ENCODE results near the gene SLC28A3.

SLC28A3 gene

DNA sequence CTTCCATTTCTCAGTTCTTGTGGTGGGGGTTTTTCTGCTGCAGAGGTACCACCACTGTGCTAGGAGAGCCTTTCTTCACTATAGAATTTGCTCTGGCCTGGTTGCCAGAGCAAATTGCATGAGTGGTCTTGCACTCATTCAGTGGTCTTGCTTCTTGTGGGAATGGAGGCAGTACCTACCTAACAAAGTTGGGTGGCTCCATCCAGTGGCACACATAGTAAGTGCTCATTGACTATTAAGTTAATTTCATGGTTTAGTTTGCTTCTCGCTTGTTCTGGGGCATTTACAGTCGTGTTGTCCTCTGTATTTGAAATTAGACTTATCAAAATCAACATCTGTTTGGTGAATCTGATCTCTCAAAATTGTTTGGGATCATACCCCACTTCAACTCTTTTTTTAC, 23.0 kb downstream of the SLC28A3 start:
- TF ChIP-seq FOXP2 (optimal IDR thresholded peaks at IDR 0.05; ENCODE audit: borderline replicate concordance, extremely low read depth, extremely low read length, insufficient read depth) (no peak), SIN3A (IDR thresholded peaks at IDR 0.05; ENCODE audit: borderline replicate concordance, insufficient read depth, low read length) (no peak), TAF1 (IDR thresholded peaks at IDR 0.05; ENCODE audit: borderline replicate concordance, insufficient read depth, low read length) (no peak), POLR2AphosphoS5 (IDR thresholded peaks at IDR 0.05; ENCODE audit: low read depth, low read length) (no peak)
- TF ChIP-seq, protein P1, sequence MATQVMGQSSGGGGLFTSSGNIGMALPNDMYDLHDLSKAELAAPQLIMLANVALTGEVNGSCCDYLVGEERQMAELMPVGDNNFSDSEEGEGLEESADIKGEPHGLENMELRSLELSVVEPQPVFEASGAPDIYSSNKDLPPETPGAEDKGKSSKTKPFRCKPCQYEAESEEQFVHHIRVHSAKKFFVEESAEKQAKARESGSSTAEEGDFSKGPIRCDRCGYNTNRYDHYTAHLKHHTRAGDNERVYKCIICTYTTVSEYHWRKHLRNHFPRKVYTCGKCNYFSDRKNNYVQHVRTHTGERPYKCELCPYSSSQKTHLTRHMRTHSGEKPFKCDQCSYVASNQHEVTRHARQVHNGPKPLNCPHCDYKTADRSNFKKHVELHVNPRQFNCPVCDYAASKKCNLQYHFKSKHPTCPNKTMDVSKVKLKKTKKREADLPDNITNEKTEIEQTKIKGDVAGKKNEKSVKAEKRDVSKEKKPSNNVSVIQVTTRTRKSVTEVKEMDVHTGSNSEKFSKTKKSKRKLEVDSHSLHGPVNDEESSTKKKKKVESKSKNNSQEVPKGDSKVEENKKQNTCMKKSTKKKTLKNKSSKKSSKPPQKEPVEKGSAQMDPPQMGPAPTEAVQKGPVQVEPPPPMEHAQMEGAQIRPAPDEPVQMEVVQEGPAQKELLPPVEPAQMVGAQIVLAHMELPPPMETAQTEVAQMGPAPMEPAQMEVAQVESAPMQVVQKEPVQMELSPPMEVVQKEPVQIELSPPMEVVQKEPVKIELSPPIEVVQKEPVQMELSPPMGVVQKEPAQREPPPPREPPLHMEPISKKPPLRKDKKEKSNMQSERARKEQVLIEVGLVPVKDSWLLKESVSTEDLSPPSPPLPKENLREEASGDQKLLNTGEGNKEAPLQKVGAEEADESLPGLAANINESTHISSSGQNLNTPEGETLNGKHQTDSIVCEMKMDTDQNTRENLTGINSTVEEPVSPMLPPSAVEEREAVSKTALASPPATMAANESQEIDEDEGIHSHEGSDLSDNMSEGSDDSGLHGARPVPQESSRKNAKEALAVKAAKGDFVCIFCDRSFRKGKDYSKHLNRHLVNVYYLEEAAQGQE (IDR thresholded peaks at IDR 0.05; ENCODE audit: insufficient read depth in 1 of 2, low read depth in 2 of 2, low read length in 2 of 2): no peak

DNA sequence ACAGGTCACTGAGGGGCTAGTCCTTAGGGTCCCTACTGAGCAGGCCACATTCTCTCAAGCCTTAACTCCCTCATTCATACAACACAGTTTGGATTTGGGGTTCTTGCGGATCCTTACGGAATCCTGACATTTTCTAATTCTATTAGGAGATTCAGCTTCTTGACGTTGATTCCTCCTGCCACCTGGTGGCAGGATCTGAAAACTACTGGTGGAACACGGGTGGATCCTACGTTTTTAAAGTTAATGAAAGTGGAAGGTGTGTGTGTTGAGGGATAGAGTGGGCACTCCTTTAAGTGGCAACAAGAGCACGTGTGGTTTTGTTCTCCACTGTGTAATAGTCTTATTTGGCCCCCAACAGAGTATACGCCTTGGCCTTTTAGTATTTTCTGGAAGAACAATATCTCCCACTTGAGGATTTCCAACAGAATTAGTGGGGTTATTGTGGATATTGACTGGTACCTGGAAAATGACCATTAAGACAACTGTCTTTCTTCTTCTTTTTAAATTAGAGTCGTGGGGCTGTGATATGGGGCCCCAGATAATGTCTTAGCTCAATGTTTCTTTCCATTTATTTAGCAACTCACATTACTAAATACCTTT, 25.2 kb downstream of the SLC28A3 start:
- no peak for TF ChIP-seq FOXP2 (optimal IDR thresholded peaks at IDR 0.05; ENCODE audit: borderline replicate concordance, extremely low read depth, extremely low read length, insufficient read depth)
- TF ChIP-seq TAF1 (IDR thresholded peaks at IDR 0.05; ENCODE audit: borderline replicate concordance, insufficient read depth, low read length): no peak
- TF ChIP-seq SIN3A (IDR thresholded peaks at IDR 0.05; ENCODE audit: borderline replicate concordance, insufficient read depth, low read length): no peak
- no peak for TF ChIP-seq POLR2AphosphoS5 (IDR thresholded peaks at IDR 0.05; ENCODE audit: low read depth, low read length)

DNA sequence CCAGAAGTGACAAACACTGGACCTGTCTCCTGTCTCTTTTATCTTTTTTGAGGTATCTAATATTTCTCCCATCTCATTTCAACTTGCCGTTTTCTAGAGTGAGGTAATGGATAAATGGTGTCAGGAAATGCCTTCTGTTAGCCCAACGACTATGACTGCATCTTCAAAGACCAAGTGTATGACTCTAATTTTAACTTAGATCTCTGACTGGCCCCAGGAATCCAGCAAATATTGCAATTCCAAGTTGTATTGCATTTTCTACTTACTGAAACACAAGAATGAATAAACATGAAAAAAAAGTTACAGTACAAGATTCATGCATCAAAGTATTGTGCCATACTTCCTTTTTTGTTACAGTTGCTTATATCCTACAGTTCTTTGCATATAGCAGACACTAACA, 26.3 kb downstream of the SLC28A3 start:
- no peak for TF ChIP-seq FOXP2 (optimal IDR thresholded peaks at IDR 0.05; ENCODE audit: borderline replicate concordance, extremely low read depth, extremely low read length, insufficient read depth)
- no peak for TF ChIP-seq SIN3A (IDR thresholded peaks at IDR 0.05; ENCODE audit: borderline replicate concordance, insufficient read depth, low read length)
- TF ChIP-seq, protein P1 (IDR thresholded peaks at IDR 0.05; ENCODE audit: insufficient read depth in 1 of 2, low read depth in 2 of 2, low read length in 2 of 2): no peak
- TF ChIP-seq POLR2AphosphoS5 (IDR thresholded peaks at IDR 0.05; ENCODE audit: low read depth, low read length): no peak
- no peak for TF ChIP-seq TAF1 (IDR thresholded peaks at IDR 0.05; ENCODE audit: borderline replicate concordance, insufficient read depth, low read length)

DNA sequence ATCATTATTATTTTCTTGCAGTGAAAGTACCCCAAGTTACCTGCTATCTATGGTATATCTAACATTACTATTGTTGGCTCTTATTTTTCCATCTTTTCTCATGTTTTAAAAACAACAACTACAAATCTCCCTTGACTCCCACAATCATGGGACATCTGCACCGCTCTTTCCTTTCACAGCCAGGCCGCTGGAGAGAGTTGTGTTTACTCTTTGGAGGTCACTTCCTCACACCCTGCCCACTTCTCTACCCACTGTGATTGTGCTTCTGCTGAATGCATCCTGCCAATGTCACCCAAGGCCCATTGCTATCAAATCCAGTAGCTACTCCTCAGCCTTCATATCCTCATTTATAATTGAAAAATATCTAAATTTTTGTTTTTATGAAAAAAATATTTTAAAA, 29.7 kb downstream of the SLC28A3 start:
- TF ChIP-seq POLR2AphosphoS5 (IDR thresholded peaks at IDR 0.05; ENCODE audit: low read depth, low read length) (no peak), FOXP2 (optimal IDR thresholded peaks at IDR 0.05; ENCODE audit: borderline replicate concordance, extremely low read depth, extremely low read length, insufficient read depth) (no peak), TAF1 (IDR thresholded peaks at IDR 0.05; ENCODE audit: borderline replicate concordance, insufficient read depth, low read length) (no peak), SIN3A (IDR thresholded peaks at IDR 0.05; ENCODE audit: borderline replicate concordance, insufficient read depth, low read length) (no peak)
- TF ChIP-seq, protein P1 (IDR thresholded peaks at IDR 0.05; ENCODE audit: insufficient read depth in 1 of 2, low read depth in 2 of 2, low read length in 2 of 2): no peak

DNA sequence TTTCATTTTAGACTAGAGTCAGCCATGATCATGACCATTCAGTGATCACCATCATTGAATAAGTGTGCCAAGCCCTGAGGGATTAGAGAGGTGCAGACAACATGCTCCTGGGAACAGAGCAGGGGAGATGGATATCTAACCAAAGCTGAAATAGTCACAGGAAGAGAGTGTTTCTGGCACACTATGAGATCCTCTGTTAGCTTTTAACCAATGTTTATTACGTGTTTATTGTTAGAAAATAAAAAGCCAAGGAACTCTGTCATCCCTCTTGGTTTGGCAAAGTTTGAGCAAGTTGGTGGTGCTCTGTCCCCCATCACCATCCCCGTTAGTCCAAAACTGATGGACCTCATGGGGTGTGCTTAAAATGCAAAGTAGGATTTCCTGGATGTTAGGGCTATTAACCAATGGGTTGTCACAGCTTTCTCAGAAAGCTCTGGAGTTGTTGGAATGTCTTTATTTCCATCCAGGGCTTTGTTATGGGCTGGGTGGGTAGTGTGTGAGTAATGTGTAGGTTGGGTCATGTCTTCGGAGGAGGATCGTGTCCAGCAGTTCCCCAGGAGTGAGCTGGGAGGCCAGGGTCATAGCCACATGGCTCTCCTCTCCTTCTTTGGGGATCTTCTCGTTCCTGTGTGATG, 34.9 kb downstream of the SLC28A3 start:
- TF ChIP-seq SIN3A (IDR thresholded peaks at IDR 0.05; ENCODE audit: borderline replicate concordance, insufficient read depth, low read length): no peak
- TF ChIP-seq, protein P1 (IDR thresholded peaks at IDR 0.05; ENCODE audit: insufficient read depth in 1 of 2, low read depth in 2 of 2, low read length in 2 of 2): no peak
- TF ChIP-seq POLR2AphosphoS5 (IDR thresholded peaks at IDR 0.05; ENCODE audit: low read depth, low read length): no peak
- TF ChIP-seq FOXP2 (optimal IDR thresholded peaks at IDR 0.05; ENCODE audit: borderline replicate concordance, extremely low read depth, extremely low read length, insufficient read depth): no peak
- no peak for TF ChIP-seq TAF1 (IDR thresholded peaks at IDR 0.05; ENCODE audit: borderline replicate concordance, insufficient read depth, low read length)

Measured in PFSK-1 (cell line).